SKM-1 (cell line): ENCODE measurements around the gene TIAM2.
"Not testable (repeated sequence)": the region's sequence is repeated elsewhere in the genome, so short reads cannot be mapped to it uniquely, and the experiment has no call there.

ENCODE experiments used
- DNase-seq: peaks from one replicate; lab custom pipeline; 2025; ENCODE audit not compliant: unreplicated experiment; lab: John Stamatoyannopoulos, UW

TIAM2 gene

DNA sequence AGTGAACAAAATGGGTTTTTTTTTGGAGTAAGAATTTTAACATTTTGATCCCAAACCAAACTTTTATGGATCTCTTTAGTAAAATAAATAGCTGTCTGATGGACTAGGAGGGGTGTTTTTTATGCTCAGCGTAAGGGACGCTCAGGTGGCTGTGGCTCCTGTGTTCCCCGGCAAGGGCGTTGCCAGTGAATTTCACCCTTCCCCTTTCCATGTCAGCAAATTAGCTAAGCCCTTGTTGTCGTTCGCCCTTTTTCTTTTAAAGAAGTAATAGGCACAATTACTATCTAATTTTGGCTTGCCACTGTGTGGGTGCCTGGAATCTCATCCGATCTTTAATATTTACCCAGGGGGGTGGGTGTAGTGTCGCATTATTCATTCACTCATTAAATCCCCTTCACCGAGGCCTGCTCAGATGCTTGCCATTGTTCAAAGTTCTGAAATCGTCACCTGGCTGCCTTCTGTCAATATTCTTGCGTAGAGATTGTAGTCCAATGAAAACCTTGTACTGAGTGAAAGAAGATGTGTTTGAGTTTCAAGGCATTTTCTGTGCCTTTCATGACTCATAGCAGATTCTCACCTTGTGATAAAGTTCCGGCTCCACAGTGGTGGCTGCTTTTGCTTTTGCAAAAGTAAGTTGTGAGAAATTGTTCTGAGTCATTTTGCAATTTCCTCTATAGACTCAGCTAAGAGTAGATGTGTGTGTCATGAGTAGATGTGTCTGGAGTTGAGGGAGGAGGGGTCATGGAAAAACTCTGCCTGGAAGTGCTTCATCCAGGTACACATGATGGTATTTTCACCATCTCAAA, 228.7 kb downstream of the TIAM2 start:
- peak; percentile 71 for DNase-seq

DNA sequence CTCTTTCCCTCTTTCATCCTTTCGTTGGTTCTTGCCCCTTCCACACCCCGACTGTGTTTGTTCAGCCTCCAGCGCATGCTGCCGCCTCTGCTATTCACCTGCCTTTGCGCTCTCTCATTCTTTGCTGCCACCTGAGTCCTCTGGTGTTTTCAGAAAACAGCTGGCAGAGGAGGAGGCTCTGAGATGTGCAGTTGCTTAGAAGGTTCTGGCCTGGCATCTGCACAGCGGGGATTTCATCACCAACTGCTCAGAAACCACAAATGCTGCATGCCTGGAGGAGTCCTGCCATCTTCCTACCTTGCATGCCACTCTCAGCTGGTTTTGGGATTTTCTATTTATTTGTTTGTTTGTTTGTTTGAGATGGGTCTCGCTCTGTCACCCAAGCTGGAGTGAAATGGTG, 229.5 kb downstream of the TIAM2 start:
- no peak for DNase-seq

DNA sequence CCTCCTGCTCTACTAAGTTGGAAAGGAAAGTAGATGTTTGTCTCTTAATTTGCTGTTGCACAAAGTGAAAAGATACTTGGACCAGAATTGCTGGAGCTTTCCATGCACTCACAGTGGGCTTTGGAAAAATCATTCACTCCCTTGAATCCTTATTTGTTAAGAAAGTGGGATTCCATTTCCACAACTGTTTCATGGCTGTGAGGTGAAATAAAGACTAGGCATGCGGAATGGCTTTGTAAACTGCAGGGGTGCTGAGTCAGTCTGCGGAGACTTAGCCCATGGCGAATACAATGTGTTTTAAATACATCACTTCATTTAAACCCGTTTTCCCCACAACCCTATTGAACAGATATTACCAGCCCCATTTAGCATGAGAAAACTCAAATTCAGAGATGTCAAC, 231.9 kb downstream of the TIAM2 start:
- no peak for DNase-seq

DNA sequence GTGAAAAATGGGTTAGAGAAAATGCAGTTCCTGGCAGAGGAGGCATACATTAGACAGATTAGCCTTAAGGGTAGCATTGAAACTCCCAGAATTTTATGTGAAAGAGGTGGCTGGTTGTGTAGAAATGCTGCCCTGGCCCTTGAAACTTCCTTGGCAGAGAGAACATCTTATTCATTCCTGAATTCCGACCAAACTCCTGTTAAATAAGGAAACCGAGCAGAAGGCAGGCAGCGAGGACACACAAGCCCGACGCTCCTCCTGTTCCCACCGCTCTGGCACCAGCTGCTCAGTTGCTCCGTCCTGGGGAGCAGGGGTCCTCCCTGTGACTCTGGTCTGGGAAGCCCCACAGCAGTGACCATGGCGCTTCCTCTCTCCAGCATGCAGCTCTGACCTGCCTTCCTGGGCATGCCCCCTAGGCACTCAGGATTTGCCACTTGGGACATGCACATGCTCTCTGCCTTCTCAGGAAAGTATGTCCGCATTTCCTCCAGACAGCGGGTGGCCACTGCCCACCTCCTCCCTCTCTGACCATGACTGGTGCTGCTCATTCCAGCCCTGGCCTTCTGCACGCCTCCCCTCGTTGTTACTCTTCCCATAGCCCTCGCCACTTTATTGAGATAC, 233.5 kb downstream of the TIAM2 start:
- no peak for DNase-seq

DNA sequence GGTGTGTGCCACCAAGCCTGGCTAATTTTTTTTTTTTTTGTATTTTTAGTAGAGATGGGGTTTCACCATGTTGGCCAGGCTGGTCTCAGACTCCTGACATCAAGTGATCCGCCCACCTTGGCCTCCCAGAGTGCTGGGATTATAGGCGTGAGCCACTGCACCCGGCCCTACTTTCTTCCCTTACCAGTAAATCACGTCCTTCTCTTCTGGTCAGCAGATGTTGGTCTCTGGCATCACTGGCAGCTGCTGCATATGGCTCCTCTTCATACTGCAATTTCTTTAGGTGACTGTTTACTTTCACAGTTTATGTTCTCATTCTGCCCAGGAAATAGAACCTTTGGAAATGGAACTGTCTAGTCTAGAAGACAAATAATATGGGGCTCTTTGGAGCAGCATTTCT, 235.9 kb downstream of the TIAM2 start:
- DNase-seq, result not testable (repeated sequence)

DNA sequence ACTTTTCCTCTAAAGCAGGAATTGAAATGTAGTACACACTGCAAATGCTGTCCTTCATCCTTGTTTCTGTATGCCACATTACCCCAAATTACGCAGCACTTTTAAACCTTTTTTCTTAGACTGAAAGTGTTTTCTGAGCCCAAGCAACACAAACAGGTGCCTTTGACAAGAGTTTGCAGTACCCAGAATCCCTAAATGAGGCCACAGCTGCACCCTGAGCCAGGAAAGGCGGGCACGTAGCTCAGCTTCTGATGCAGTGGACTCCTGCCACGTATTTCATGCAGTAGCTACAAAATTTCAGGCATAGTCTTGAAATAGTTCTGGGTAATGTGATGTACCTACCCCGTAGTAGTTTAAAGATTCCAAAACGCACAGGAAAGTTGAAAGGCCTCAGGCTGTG, 237.7 kb downstream of the TIAM2 start:
- DNase-seq, result no peak

DNA sequence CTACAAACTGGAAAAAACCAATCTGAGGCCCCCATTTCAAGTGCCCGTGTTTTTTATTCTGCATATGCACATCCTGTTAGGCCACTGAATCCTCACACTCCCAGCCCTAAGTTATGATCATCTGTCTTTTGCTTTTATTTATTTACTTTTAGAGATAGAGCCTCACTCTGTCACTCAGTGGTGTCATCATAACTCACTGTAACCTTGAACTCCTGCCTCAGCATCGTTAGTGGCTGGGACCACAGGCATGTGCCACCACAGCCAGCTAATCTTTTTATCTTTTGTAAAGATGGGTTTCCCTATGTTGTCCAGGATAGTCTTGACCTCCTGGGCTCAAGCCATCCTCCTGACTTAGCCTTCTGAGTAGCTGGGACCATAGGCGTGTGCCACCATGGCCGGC, 239.1 kb downstream of the TIAM2 start:
- no peak for DNase-seq

DNA sequence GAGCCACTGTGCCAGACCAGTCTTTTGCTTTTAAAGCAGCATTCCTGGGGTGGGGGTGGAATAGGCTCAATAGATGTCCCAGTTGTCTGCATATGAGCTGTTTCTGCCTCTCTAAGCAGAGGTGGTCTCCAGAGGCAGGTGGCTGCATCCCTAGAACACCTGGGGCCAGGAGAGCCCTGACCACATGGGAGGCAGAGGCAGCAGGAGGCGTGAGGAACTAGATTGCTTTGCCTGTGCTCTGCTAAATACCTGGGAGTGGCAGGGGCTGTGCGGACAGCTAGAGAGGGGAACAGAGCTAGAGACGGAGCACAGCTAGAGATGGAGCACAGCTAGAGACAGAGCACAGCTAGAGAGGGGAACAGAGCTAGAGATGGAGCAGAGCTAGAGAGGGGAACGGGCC, 239.6 kb downstream of the TIAM2 start:
- no peak for DNase-seq

DNA sequence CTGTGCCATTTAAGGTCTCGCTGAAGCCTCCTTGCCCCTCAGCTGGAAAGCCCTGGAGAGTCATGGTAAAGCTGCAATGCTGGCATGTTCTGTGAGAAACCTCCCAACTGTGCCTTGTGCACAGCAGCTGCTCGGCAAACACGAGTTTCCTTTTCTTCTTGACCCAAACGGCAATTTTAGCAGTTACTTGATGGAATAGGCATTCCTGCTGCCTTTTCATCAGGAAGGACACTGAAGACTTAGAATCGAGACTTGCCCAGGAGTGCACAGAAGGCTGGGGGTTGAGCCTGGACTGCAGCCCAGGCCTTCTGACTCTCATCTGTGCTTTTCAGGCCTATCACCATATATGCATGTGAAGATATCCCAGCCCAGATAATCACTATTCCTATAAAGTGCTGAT, 240.0 kb downstream of the TIAM2 start:
- no peak for DNase-seq

DNA sequence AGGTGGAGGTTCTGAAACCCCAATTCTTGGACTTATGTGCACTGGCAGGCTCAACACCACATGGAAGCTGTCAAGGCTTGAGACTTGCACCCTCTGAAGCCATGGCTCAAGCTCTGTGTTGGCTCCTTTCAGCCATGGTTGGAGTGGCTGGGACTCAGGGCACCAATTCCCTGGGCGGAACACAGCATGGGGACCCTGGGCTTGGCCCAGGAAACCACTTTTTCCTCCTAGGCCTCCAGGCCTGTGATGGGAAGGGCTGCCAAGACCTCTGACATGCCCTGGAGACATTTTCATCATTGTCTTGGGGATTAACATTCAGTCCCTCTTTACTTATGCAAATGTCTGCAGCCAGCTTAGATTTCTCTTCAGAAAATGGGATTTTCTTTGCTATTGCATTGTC, 242.5 kb downstream of the TIAM2 start:
- DNase-seq, result no peak

DNA sequence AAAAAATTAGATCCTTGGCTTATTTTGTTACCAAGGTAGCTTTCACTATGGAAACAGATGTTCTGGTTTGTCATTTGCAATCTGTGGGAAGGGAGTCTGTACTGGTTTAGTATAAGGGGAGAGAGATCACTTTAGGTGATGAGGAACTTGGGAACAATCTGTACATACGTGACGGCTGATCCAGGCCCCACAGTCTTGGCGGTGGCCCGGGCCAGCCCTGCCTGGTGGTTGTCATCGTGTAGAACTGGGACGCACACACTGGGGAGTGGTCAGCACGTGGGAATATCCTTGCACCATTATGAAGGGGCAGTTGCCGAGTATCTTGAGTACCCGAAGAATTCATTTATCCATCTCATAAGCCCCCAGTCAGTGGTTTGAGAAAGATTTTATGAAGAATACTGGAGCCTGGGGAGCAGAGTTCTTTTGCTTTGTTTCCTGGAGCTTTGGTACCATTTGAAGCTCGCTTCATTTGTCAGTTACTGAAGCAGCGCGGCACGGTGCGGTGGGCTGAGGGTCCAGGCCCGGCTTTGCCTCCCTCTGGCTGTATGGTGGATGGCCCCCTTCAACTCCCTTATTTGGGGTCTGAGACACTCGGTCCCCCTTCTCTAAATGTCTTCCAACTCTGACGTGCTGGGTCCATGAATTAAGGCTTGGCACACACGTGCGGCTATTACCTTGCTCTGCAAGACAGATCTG, 245.9 kb downstream of the TIAM2 start:
- no peak for DNase-seq

DNA sequence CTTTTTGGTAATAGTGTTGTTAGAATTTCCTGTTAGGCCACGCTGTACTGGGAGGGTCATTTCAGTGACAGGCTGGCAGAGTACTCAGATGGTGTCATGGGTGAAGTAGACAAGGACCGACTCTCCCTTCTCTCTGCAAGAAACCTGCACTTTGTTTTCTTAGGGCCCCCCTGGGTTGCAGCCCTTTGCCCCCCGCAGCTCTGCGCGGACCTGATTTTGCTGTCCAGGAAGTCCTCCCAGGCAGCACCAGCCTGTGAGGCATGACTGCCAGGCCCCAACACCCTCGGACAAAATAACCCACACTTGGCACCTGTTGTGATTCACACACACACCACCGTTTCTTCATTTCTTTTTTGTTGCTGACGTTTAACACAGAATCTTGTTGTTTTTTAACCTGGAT, 246.9 kb downstream of the TIAM2 start:
- no peak for DNase-seq

DNA sequence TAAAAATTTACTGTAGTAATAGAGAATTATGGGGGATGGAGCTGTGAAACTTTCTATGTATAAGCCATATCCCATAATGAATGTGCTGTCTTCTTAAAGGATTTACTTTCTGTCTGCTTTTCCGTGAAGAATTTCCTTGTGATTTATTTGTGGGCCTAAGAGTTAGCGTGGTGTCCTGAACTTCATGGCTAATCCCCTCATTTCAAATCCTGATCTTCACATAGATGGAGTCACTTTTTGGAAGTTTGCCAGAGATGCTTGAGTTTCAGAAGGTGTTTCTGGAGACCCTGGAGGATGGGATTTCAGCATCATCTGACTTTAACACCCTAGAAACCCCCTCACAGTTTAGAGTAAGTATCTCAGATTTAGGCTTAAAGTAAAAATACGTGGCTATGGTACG, 249.3 kb downstream of the TIAM2 start:
- DNase-seq, result no peak

DNA sequence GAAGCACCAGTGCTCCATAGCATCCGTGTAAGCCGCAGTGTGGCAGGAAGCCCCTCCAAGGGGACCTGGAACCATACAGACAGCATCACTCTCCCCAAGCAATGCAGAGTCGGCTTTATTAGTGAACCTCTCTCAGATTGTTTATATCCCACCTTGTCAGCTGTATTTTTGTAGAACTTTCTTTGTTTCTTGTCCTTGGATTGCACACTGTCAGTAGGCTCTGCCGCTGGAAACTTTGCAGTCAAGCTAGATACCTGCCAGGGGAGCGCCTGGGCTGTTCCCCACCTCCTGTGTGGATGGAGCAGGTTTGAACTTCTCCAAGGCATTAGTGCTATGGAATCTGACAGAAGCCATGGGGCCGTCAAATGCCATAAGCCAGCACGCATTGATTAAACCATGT, 250.1 kb downstream of the TIAM2 start:
- DNase-seq, result no peak

DNA sequence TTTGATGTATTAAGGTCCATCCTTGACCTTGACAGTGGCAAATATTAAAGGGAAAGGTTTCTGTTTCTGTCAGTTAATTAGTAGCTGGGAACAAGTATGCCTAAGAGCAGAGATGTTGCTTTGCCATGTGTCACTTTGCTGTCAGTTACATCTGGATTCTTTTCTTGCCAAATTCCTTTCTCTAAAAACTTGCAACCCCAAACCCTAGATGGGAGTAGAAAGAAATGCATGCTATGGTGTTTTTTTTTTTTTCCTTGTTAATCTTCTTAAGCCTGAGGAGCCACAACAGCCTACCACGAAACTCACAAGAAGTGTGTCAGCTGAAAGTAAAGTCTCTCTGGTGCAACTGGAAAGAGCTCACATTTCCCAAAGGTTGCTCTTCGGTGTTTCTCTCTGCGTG, 250.7 kb downstream of the TIAM2 start:
- no peak for DNase-seq

DNA sequence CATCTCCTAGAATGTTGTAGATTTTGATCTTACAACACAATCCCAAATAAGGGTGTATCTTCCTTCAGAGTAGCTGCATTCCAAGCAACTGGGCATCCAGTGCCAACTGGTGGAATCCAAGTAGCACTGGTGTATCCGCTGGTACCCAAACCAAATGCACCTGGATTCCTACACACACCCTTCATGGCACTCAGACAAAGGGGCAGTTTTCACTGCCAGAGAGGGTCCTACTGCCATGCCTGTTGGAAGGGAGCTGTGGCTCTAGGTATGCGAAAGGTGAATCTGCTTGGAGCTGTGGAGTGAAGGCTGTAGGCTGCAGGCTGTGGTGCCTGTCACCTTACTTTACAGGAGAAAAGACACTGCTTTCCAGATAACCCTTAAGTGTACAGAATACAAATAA, 251.7 kb downstream of the TIAM2 start:
- no peak for DNase-seq

DNA sequence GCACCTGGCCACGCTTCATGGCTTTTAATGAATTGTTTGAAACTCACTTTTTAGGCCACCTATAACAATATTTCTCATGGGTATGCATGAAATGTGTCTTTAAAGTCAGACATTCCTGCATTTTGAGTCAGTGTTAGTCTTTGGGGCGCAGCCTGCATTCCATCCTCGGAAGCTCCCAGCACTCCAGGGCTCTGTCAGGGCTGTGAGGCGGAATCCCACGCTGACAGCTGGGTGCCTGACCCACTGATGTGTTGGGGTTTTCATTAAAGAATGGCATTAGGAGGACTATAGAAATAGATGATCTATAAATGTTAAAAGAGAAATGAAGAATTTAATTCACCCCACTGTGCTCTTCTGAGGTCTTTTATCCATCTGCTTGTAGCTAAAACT, 252.5 kb downstream of the TIAM2 start:
- no peak for DNase-seq

DNA sequence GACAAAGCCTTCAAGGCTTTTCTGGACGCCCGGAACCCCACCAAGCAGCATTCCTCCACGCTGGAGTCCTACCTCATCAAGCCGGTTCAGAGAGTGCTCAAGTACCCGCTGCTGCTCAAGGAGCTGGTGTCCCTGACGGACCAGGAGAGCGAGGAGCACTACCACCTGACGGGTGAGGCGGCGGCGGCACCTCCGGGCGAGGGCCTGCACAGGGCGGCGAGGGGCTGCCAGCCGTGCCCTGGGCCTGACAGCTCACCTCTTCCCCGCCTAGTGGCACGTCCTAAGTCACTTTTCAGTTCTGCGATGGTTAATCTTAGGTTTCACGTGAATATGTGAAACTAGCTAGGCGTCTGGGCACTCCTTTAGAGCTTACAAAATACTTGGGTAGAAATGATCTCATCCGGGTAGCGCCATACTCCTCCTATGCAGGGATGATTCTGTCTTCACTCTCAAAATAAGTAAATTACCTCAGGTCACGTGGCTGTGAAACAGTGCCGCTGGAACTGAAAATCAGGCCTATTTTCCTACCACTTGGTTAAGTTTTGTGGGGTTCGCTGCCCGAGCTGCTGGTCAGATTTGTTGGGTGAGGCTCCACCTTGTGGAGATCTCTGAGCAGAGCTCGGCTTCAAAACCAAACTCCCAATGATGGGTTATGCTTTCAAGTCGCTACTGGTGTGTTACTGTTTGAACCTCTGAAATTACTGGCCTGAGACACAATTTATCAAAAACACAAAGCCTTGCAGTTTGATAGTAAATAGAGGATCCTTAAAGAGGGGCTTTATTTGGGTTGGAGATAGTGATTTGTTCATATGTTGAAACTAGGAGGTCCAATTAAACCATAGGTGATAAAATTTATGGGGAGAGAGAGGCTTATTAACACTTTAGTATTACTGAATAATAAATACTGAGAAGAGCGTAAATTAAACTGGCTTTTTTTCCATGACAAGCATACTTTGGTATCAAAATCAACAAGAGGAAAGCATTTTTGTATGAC, 253.2 kb downstream of the TIAM2 start:
- DNase-seq, result no peak

DNA sequence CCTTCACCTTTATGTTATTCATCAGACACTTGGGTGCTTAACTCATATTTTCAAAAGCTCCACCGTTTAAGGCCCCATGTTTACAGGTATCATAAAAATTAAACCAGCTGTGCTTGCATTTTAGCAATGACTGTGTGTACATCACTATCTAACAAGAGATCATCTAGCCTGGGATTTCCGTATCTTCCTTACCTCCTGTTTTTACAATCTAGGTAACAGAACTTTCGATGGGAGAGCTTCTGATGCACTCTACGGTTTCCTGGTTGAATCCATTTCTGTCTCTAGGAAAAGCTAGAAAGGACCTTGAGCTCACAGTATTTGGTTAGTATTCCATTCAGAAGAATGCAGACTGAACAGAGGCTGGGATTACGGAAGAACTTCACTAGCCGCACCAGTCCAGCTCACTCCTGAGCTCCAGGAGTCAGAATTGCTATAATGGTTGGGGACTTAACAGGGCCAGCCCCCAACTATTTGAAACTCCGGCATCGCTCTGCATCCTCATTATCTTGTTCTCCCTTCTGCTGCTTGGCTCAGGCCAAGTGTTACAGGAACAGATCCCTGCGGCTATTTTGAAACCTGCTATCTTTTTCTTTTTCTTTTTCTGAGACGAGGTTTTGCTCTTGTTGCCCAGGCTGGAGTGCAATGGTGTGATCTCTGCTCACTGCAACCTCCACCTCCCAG, 255.7 kb downstream of the TIAM2 start:
- DNase-seq, result no peak

DNA sequence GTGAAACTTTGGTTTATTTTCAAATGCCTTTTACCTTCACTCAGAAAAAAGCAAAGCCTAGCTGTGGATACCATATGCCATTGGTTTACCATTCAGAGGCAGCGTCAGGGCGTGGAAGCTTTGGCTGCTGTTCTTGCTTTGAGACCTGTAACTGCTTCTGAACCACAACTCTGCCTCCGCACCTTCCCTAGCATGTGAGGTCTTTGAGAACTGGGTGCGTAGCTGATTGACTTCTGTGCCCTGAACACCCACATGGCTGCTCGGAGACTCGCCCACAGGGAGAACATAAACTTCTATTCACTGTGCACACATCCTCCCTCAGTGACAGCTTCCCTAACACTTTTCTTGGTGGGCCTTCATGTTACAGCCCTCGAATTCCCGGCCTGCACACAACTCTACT, 257.5 kb downstream of the TIAM2 start:
- no peak for DNase-seq

DNA sequence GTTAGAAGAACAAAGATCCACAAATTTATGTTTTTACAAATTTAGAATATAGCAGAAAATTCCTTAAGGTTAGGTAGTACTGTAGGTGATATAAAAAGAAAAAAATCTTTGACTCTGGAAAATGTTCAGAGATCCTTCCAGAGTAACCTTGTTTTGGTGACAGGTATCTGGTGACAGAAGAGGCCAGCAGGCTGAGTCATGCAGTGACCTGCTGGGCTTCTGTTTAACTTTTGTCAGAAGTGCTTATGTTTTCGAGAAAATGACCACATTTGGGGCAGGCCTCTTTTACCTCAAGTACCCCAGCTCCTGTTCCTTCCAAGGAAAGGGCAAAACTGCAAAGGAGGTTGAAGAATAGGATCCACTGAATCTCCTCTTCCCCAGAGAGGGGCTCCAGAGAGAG, 258.2 kb downstream of the TIAM2 start:
- no peak for DNase-seq
